SU-DHL-6 (cell line): ENCODE data around the gene LRRC55.

ENCODE experiments used
- EZH2phosphoT487 ChIP-seq: fragments of 200-600 bp; sonication (generic), shearing (Covaris generic); conservative IDR thresholded peaks from 2 replicates; pipeline ENCODE4 v1.6.1; 2018; ENCODE audit warnings: mild to moderate bottlenecking, antibody characterized with exemption, low read length, moderate library complexity, mixed read lengths
- TF ChIP-seq, protein P1 (sequence below): fragments of 200-600 bp; sonication (generic); IDR thresholded peaks from one replicate; pipeline ENCODE4 v1.5.1; 2017; ENCODE audit warnings: antibody characterized with exemption, mild to moderate bottlenecking, low read length, moderate library complexity; ENCODE audit not compliant: insufficient read depth, poor library complexity, severe bottlenecking

- TF ChIP-seq, protein P1, sequence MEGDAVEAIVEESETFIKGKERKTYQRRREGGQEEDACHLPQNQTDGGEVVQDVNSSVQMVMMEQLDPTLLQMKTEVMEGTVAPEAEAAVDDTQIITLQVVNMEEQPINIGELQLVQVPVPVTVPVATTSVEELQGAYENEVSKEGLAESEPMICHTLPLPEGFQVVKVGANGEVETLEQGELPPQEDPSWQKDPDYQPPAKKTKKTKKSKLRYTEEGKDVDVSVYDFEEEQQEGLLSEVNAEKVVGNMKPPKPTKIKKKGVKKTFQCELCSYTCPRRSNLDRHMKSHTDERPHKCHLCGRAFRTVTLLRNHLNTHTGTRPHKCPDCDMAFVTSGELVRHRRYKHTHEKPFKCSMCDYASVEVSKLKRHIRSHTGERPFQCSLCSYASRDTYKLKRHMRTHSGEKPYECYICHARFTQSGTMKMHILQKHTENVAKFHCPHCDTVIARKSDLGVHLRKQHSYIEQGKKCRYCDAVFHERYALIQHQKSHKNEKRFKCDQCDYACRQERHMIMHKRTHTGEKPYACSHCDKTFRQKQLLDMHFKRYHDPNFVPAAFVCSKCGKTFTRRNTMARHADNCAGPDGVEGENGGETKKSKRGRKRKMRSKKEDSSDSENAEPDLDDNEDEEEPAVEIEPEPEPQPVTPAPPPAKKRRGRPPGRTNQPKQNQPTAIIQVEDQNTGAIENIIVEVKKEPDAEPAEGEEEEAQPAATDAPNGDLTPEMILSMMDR, result no peak
- no peak for TF ChIP-seq EZH2phosphoT487
Observed at GRCh38 chr11:57197762-57198161, 16.0 kb downstream of the LRRC55 start.
